PFSK-1 (cell line): ENCODE measurements around the gene DNAH2.

Source experiments
- FOXP2 ChIP-seq: optimal IDR thresholded peaks from 2 replicates; pipeline ENCODE3; 2011; ENCODE audit warnings: borderline replicate concordance, control low read depth, inconsistent platforms; ENCODE audit not compliant: insufficient read depth; ENCODE audit errors: extremely low read length, extremely low read depth
- POLR2AphosphoS5 ChIP-seq: IDR thresholded peaks from 2 replicates; pipeline ENCODE4 v1.6.1; 2012; ENCODE audit warnings: low read depth, mild to moderate bottlenecking, control low read depth, low read length, moderate library complexity
- REST ChIP-seq, 2 experiments: IDR thresholded peaks; 2 replicates each; pipeline versions ENCODE4 v1.6.1 to v1.8.0; 2011 to 2012; ENCODE audit warnings: low read depth in 2 of 2, low read length in 2 of 2, control low read depth in 1 of 2, inconsistent platforms in 1 of 2, mild to moderate bottlenecking in 1 of 2, moderate library complexity in 1 of 2; ENCODE audit not compliant: insufficient read depth in 1 of 2
- SIN3A ChIP-seq: IDR thresholded peaks from 2 replicates; pipeline ENCODE4 v1.6.1; 2012; ENCODE audit warnings: mild to moderate bottlenecking, low read length, moderate library complexity, borderline replicate concordance; ENCODE audit not compliant: insufficient read depth
- TAF1 ChIP-seq: IDR thresholded peaks from 2 replicates; pipeline ENCODE4 v1.6.1; 2012; ENCODE audit warnings: low read length, control low read depth, borderline replicate concordance; ENCODE audit not compliant: insufficient read depth

- TF ChIP-seq SIN3A = no peak
- TF ChIP-seq TAF1 = no peak
- no peak for TF ChIP-seq POLR2AphosphoS5
- no peak for TF ChIP-seq REST (IDR thresholded peaks at IDR 0.05; ENCODE audit: insufficient read depth in 1 of 2, low read depth in 2 of 2, low read length in 2 of 2)
- TF ChIP-seq FOXP2 = no peak
These were observed 14.8 kb upstream of the DNAH2 start for GRCh38 chr17:7702776-7703175.
